ENCODE measurements around the gene CNN1. TPM values are rescaled to one million over a fixed set of nuclear protein-coding genes. Genes with fewer than 3 reads are reported as not detected.

Gene CNN1
- polyA plus RNA-seq, 1 of the 3 experiments (the other 2 are of a cell fraction) = 4.6 TPM

DNA sequence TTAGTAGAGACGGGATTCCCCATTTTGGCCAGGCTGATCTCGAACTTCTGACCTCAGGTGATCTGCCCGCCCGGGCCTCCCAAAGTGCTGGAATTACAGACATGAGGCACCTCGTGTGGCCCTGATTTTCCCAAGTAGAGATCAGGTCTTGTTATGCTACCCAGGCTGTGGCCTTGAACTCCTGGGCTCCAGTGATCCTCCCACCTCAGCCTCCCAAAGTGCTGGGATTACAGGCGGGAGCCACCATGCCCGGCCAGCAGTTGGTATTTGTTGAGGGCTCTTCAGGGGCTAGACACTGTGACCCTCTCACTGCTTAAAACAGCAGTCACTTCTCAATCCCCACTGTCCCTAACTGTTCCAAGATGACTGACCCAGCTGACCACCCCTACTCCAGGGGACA is 49.3 kb upstream of the CNN1 start:
- WGBS (ENCODE audit: low lambda C conversion rate) = 100% methylated on average over 4 of the region's 7 CpGs
- Histone ChIP-seq H3F3A (replicated peaks; ENCODE audit: insufficient read depth) (no peaks in the 10 kb centered on the region), H3K9me3 (no peaks in the 10 kb centered on the region), H3K9ac (no peak overlapping the region), H3K36me3 (replicated peaks in 1 of 2; ENCODE audit: control insufficient read depth in 1 of 2, insufficient read depth in 2 of 2, low read length in 1 of 2) (no peaks in the 10 kb centered on the region), H3K9me2 (no peaks in the 10 kb centered on the region), H4K20me1 (ENCODE audit: insufficient read depth) (no peaks in the 10 kb centered on the region), H3K4me3 (ENCODE audit: low read depth in 2 of 2, low read length in 1 of 2) (no peak overlapping the region), H3K4me1 (ENCODE audit: control insufficient read depth in 1 of 2, insufficient read depth in 2 of 2, low read depth in 1 of 2, low read length in 1 of 2) (no peaks in the 10 kb centered on the region), H3K4me2 (no peak overlapping the region), H3K27me3 (ENCODE audit: insufficient read depth) (no peaks in the 10 kb centered on the region), H3K79me2 (ENCODE audit: insufficient read depth) (no peaks in the 10 kb centered on the region), H3K27ac (ENCODE audit: low read depth in 2 of 2, low read length in 1 of 2) (no peak overlapping the region), H2AFZ (ENCODE audit: low read depth) (no peak overlapping the region)
- ChIA-PET POLR2A (interaction anchor here (0.7 kb wide), 1 partner anchor 71 kb away, joined by 3 read pairs; no protein-coding TSS in a partner anchor), CTCF (interaction anchor here (1.0 kb wide), 1 partner anchor 37 kb away, joined by 4 read pairs; no protein-coding TSS in a partner anchor)
- DNase-seq = no peak
- TF ChIP-seq USF2 (IDR thresholded peaks at IDR 0.05; ENCODE audit: borderline replicate concordance, low read depth, low read length) (no peak), NRF1 (IDR thresholded peaks at IDR 0.05; ENCODE audit: low read depth, low read length) (no peak), FOXM1 (IDR thresholded peaks at IDR 0.05; ENCODE audit: low read depth) (no peak), RXRA (IDR thresholded peaks at IDR 0.05; ENCODE audit: borderline replicate concordance, low read depth) (no peak), EP300 (IDR thresholded peaks at IDR 0.05; ENCODE audit: borderline replicate concordance in 1 of 2, low read depth in 1 of 2, low read length in 1 of 2) (no peak), RCOR1 (IDR thresholded peaks at IDR 0.05; ENCODE audit: low read length) (no peak), SMC3 (IDR thresholded peaks at IDR 0.05; ENCODE audit: low read depth, low read length) (no peak), YY1 (IDR thresholded peaks at IDR 0.05; ENCODE audit: low read depth) (no peak), MXI1 (IDR thresholded peaks at IDR 0.05; ENCODE audit: low read depth, low read length) (no peak), USF1 (IDR thresholded peaks at IDR 0.05; ENCODE audit: borderline replicate concordance, low read depth) (no peak), PBX3 (IDR thresholded peaks at IDR 0.05) (no peak)

- Histone ChIP-seq H3K9me3 (no peaks in the 10 kb centered on the region), H3F3A (replicated peaks; ENCODE audit: insufficient read depth) (no peaks in the 10 kb centered on the region), H3K79me2 (ENCODE audit: insufficient read depth) (no peaks in the 10 kb centered on the region), H3K9me2 (no peaks in the 10 kb centered on the region), H3K36me3 (replicated peaks in 1 of 2; ENCODE audit: control insufficient read depth in 1 of 2, insufficient read depth in 2 of 2, low read length in 1 of 2) (peaks cover 0 to 10% of the 10 kb centered on the region in 2 experiments), H3K27ac (ENCODE audit: low read depth in 2 of 2, low read length in 1 of 2) (no peak overlapping the region), H3K4me2 (no peak overlapping the region), H3K4me1 (ENCODE audit: control insufficient read depth in 1 of 2, insufficient read depth in 2 of 2, low read depth in 1 of 2, low read length in 1 of 2) (no peaks in the 10 kb centered on the region; a peak in 1 of 4 replicates), H4K20me1 (ENCODE audit: insufficient read depth) (peaks cover 8% of the 10 kb centered on the region; the same call in 1 of the 2 replicates), H3K4me3 (ENCODE audit: low read depth in 2 of 2, low read length in 1 of 2) (no peak overlapping the region), H3K27me3 (ENCODE audit: insufficient read depth) (no peaks in the 10 kb centered on the region), H3K9ac (no peak overlapping the region), H2AFZ (ENCODE audit: low read depth) (no peak overlapping the region)
- ChIA-PET POLR2A (no interaction called here), CTCF (interaction anchor here (1.0 to 5.0 kb wide), 4 partner anchors 11 to 365 kb away, joined by 3 to 57 read pairs (median 6); partner anchors contain the start of genes ELAVL3 and ZNF653)
- WGBS (ENCODE audit: low lambda C conversion rate) = 94% methylated on average over 21 of the region's 27 CpGs
- peak; percentile 14 for DNase-seq
- TF ChIP-seq ZBTB33 (IDR thresholded peaks at IDR 0.05; ENCODE audit: borderline replicate concordance, low read depth) (no peak), CHD2 (IDR thresholded peaks at IDR 0.05; ENCODE audit: low read length, partially characterized antibody) (no peak), USF1 (IDR thresholded peaks at IDR 0.05; ENCODE audit: borderline replicate concordance, low read depth) (no peak), RXRA (IDR thresholded peaks at IDR 0.05; ENCODE audit: borderline replicate concordance, low read depth) (no peak), GATA2 (CRISPR knock-in tag; IDR thresholded peaks at IDR 0.05) (no peak), EP300 (IDR thresholded peaks at IDR 0.05; ENCODE audit: borderline replicate concordance in 1 of 2, low read depth in 1 of 2, low read length in 1 of 2) (no peak), TAF1 (IDR thresholded peaks at IDR 0.05; ENCODE audit: borderline replicate concordance, low read depth, low read length) (no peak), REST (IDR thresholded peaks at IDR 0.05; ENCODE audit: low read depth, low read length) (no peak)
These were observed 43.9 kb upstream of the CNN1 start for GRCh38 chr19:11494634-11495285.
